Endodermal cell (in vitro differentiated cells): Measurements from ENCODE around the gene TRPM6. TPM values are rescaled to one million over a fixed set of nuclear protein-coding genes. Genes with fewer than 3 reads are reported as not detected.

ENCODE experiments used
- DNase-seq: peaks from one replicate; pipeline ENCODE4 v3.0.0-alpha.2; 2017
- H3K27ac ChIP-seq: 2 replicates; pipeline ENCODE4 v1.5.1; 2013; ENCODE audit warnings: mild to moderate bottlenecking, low read depth, low read length, moderate library complexity
- H3K27me3 ChIP-seq: 2 replicates; pipeline ENCODE4 v1.6.1; 2013; ENCODE audit warnings: mild to moderate bottlenecking, low read length, moderate library complexity; ENCODE audit not compliant: insufficient read depth, control insufficient read depth, poor library complexity, severe bottlenecking
- H3K36me3 ChIP-seq: 2 replicates; pipeline ENCODE4 v1.7.0; 2013; ENCODE audit warnings: mild to moderate bottlenecking, low read length, moderate library complexity; ENCODE audit not compliant: control insufficient read depth, insufficient read depth
- H3K4me1 ChIP-seq: one replicate; pipeline ENCODE4 v1.7.0; 2013; ENCODE audit warnings: low read length; ENCODE audit not compliant: control insufficient read depth, insufficient read depth
- H3K4me3 ChIP-seq: 2 replicates; pipeline ENCODE4 v1.5.1; 2013; ENCODE audit warnings: mild to moderate bottlenecking, low read length, moderate library complexity
- H3K9ac ChIP-seq: 2 replicates; pipeline ENCODE4 v1.6.1; 2013; ENCODE audit warnings: mild to moderate bottlenecking, low read length, moderate library complexity; ENCODE audit not compliant: poor library complexity, severe bottlenecking; ENCODE audit errors: extremely low read depth
- H3K9me3 ChIP-seq: 2 replicates; pipeline ENCODE4 v1.6.1; 2013; ENCODE audit warnings: mild to moderate bottlenecking, low read length, moderate library complexity; ENCODE audit not compliant: control insufficient read depth
- H3K27ac Mint-ChIP-seq: 2 replicates; pipeline ENCODE4 v1.8.0; 2020; ENCODE audit warnings: mixed read lengths
- H3K27me3 Mint-ChIP-seq: 2 replicates; pipeline ENCODE4 v1.8.0; 2021; ENCODE audit warnings: mild to moderate bottlenecking, mixed read lengths; ENCODE audit not compliant: insufficient read depth
- H3K36me3 Mint-ChIP-seq: 2 replicates; pipeline ENCODE4 v1.8.0; 2020; ENCODE audit warnings: low read depth, mixed read lengths
- H3K4me1 Mint-ChIP-seq: 2 replicates; pipeline ENCODE4 v1.8.0; 2020; ENCODE audit warnings: mixed read lengths
- H3K4me3 Mint-ChIP-seq: 2 replicates; pipeline ENCODE4 v1.8.0; 2020; ENCODE audit warnings: mild to moderate bottlenecking, moderate library complexity, mixed read lengths
- H3K9me3 Mint-ChIP-seq: 2 replicates; pipeline ENCODE4 v1.8.0; 2020; ENCODE audit warnings: mild to moderate bottlenecking, mixed read lengths
- WGBS, 2 experiments: methylation state at CpG; one replicate each; pipeline versions ENCODE4 v1.1.5 to v1.1.7; 2013; ENCODE audit warnings: missing lambda C conversion rate in 2 of 2, mixed read lengths in 1 of 2; ENCODE audit not compliant: insufficient coverage in 1 of 2, insufficient read length in 1 of 2; 5-methylcytosine and 5-hydroxymethylcytosine counted together
- total RNA-seq, 2 donors: library from RNA; stranded (reverse); fragmentation: NEBNext Ultra II Directional in 1 of 2; extraction: Animal tissue kit (Norgen Biotek cat#: 25700) in 1 of 2; gene quantifications; 2 replicates in 1 of 2; 3 replicates in 1 of 2; pipeline ENCODE4 v1.2.1, GENCODE V29; 2021
- TF ChIP-seq, protein P1 (sequence below): fragments of 200-600 bp; sonication (generic); conservative IDR thresholded peaks from 2 replicates; pipeline ENCODE4 v1.5.0; 2021; ENCODE audit warnings: antibody characterized with exemption, mild to moderate bottlenecking

Gene TRPM6
- total RNA-seq, 2 donors from 2014 or later = 1.2 to 1.7 TPM

DNA sequence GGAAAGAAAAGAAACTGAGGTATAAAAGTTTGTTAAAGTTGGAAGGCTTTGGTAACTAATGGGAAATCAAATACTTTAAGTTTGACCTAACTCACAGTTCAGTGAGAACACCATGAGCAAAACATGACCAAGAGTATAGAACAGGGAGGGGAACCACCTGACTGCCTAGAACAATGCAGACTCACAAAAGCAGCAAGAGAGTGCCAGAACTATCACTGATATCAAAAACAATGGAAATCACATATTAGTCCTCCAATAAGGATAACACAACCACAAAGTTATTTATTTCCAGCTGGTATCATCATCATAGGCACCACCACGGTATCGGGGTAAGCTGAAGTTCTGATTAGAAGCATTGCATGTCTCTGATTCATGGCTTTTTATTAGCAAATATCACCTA, 77.5 kb downstream of the TRPM6 start:
- Mint-ChIP-seq H3K4me3 (no peak overlapping the region), H3K27me3 (no peaks in the 10 kb centered on the region), H3K9me3 (no peaks in the 10 kb centered on the region), H3K27ac (no peak overlapping the region), H3K36me3 (no peaks in the 10 kb centered on the region), H3K4me1 (peaks cover 12% of the 10 kb centered on the region)
- Histone ChIP-seq H3K9me3 (no peaks in the 10 kb centered on the region), H3K9ac (no peak overlapping the region), H3K27ac (no peak overlapping the region), H3K36me3 (no peaks in the 10 kb centered on the region), H3K27me3 (no peaks in the 10 kb centered on the region), H3K4me3 (no peak overlapping the region), H3K4me1 (no peaks in the 10 kb centered on the region)
- DNase-seq = no peak
- TF ChIP-seq, protein P1, sequence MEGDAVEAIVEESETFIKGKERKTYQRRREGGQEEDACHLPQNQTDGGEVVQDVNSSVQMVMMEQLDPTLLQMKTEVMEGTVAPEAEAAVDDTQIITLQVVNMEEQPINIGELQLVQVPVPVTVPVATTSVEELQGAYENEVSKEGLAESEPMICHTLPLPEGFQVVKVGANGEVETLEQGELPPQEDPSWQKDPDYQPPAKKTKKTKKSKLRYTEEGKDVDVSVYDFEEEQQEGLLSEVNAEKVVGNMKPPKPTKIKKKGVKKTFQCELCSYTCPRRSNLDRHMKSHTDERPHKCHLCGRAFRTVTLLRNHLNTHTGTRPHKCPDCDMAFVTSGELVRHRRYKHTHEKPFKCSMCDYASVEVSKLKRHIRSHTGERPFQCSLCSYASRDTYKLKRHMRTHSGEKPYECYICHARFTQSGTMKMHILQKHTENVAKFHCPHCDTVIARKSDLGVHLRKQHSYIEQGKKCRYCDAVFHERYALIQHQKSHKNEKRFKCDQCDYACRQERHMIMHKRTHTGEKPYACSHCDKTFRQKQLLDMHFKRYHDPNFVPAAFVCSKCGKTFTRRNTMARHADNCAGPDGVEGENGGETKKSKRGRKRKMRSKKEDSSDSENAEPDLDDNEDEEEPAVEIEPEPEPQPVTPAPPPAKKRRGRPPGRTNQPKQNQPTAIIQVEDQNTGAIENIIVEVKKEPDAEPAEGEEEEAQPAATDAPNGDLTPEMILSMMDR = no peak
- WGBS, 2 experiments = 80 to 93% methylated on average over 1 to 2 of the region's 2 CpGs

DNA sequence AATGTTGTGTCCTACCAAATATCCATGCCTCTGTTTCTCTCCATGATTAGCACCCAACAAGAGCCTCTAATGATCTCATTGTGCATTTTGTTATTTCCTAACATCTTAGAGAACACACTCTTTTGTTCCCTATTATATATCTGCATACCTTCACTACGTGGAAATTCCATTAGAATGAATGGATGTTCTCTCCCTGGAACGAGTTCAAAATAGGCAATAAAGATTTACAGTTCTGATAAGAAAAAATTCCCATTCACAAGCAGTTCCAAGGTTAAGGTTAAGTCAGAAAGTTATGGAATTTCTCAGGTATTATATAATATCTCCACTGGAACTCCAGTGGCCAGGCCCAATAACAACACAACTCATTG, 83.7 kb downstream of the TRPM6 start:
- no peaks in the 10 kb centered on the region for H3K27me3 ChIP-seq
- H3K27ac ChIP-seq = no peak overlapping the region
- no peaks in the 10 kb centered on the region for H3K36me3 Mint-ChIP-seq
- H3K9ac ChIP-seq = no peak overlapping the region
- H3K4me1 Mint-ChIP-seq = no peaks in the 10 kb centered on the region
- H3K4me1 ChIP-seq = no peaks in the 10 kb centered on the region
- TF ChIP-seq, protein P1 = no peak
- H3K36me3 ChIP-seq = no peaks in the 10 kb centered on the region
- H3K4me3 ChIP-seq = no peak overlapping the region
- H3K9me3 Mint-ChIP-seq = no peaks in the 10 kb centered on the region
- no peaks in the 10 kb centered on the region for H3K27me3 Mint-ChIP-seq
- no peak for DNase-seq
- 97% methylated on average over 2 of the region's 2 CpGs; no CpG with 5 or more reads in 1 of the 2 experiments for WGBS, 2 experiments
- no peaks in the 10 kb centered on the region for H3K9me3 ChIP-seq
- no peak overlapping the region for H3K27ac Mint-ChIP-seq
- no peak overlapping the region for H3K4me3 Mint-ChIP-seq

DNA sequence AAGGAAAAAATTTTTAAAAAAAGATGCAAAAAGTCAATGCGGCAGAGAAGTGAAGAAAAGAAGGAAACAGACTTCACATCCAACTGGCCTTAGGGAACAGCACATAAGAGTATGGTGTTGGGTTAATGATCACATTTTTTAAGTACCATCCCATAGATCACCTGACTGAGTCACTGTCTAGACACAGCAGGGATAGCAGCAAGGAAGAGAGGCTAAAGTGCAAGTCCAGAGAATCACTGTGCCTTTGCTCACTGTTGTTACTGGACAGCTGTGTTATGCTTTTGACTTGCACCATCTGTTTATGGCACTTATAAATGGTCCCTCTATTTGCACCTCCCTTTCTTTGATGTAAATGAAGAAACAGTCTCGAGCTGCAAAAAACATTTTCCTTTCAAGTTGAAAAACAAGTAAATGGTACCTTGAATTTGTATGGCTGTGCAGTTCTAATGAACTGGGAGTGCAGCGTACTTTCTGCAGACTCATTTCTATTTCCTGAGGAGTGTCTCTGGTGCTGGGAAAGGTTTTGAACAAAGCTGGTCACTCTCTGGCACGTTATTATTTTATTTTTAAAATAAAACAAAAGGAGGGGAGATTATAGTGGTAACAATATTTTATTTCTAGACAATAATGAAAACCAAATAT, 84.2 kb downstream of the TRPM6 start:
- Mint-ChIP-seq H3K9me3 (no peaks in the 10 kb centered on the region), H3K27me3 (no peaks in the 10 kb centered on the region), H3K27ac (no peak overlapping the region), H3K36me3 (no peaks in the 10 kb centered on the region), H3K4me1 (no peaks in the 10 kb centered on the region), H3K4me3 (no peak overlapping the region)
- no peaks in the 10 kb centered on the region for H3K9me3 ChIP-seq
- H3K27me3 ChIP-seq = no peaks in the 10 kb centered on the region
- H3K4me3 ChIP-seq = no peak overlapping the region
- TF ChIP-seq, protein P1 = no peak
- 95 to 100% methylated on average over 1 to 3 of the region's 4 CpGs for WGBS, 2 experiments
- no peak overlapping the region for H3K27ac ChIP-seq
- no peak overlapping the region for H3K9ac ChIP-seq
- no peak for DNase-seq
- H3K36me3 ChIP-seq = no peaks in the 10 kb centered on the region
- no peaks in the 10 kb centered on the region for H3K4me1 ChIP-seq
